Gastrocnemius medialis (tissue), 4 donors: ENCODE results near the gene B3GNT7. TPM values are rescaled to one million over a fixed set of nuclear protein-coding genes. Genes with fewer than 3 reads are reported as not detected.

Experiments
- ATAC-seq, 2 donors: fragments of 150-250 bp; one replicate each; pipeline ENCODE4 v1.9.1; 2016
- DNase-seq, 2 donors: peaks; one replicate each; pipeline ENCODE4 v3.0.0-alpha.2; 2019
- H3K27ac ChIP-seq, 4 donors: fragments of 200-600 bp; sonication (generic); 1 replicate in 1 of 4; 2 replicates in 3 of 4; pipeline ENCODE4 v1.5.1; 2016 to 2018; ENCODE audit warnings: mild to moderate bottlenecking in 2 of 4, moderate library complexity in 1 of 4
- H3K27me3 ChIP-seq, 3 donors: fragments of 200-600 bp; sonication (generic) in 2 of 3; 1 replicate in 1 of 3; 2 replicates in 2 of 3; pipeline versions ENCODE4 v1.5.1 to v1.6.0; 2016 to 2019; ENCODE audit warnings: mild to moderate bottlenecking in 1 of 3, moderate library complexity in 1 of 3
- H3K36me3 ChIP-seq, 2 donors: fragments of 200-600 bp; sonication (generic) in 1 of 2; one replicate each; pipeline ENCODE4 v1.5.1; 2017 to 2018
- H3K4me1 ChIP-seq, 2 donors: fragments of 200-600 bp; sonication (generic) in 1 of 2; one replicate each; pipeline ENCODE4 v1.5.1; 2016 to 2017; ENCODE audit warnings: mild to moderate bottlenecking in 2 of 2
- H3K4me3 ChIP-seq, 4 donors: fragments of 200-600 bp; sonication (generic) in 3 of 4; 1 replicate in 1 of 4; 2 replicates in 3 of 4; pipeline ENCODE4 v1.5.1; 2016 to 2019; ENCODE audit warnings: mild to moderate bottlenecking in 2 of 4
- H3K9me3 ChIP-seq, 3 donors: fragments of 200-600 bp; sonication (generic) in 2 of 3; 1 replicate in 1 of 3; 2 replicates in 2 of 3; pipeline ENCODE4 v1.5.1; 2016 to 2019
- POLR2A ChIP-seq, 2 donors: fragments of 450-650 bp; IDR thresholded peaks; one replicate each; pipeline ENCODE4 v1.6.1; 2017; ENCODE audit warnings: antibody characterized with exemption in 2 of 2, mild to moderate bottlenecking in 2 of 2, moderate library complexity in 2 of 2
- in situ Hi-C, 4 donors: fragments of 200-750 bp; cut with MboI; loops; one replicate each; pipeline versions ENCODE4 v1.15.0 to v1.8.0; 2017; ENCODE audit warnings: low sequenced_read_pairs in 4 of 4
- intact Hi-C: fragments of 100-400 bp; cut with DNase I; formaldehyde crosslinking; loops from one replicate; pipeline ENCODE4 v1.15.1; 2023; ENCODE audit warnings: low total_unique reads
- total RNA-seq, 4 donors: library from RNA; depleted of rRNA; stranded (reverse); fragments of >200 nt; gene quantifications; one replicate each; pipeline versions ENCODE4 v1.1.0 to v1.2.3, GENCODE V29; 2016
- TF ChIP-seq, protein P1 (sequence below), 5 experiments: fragments of 450-650 bp in 3 of 5; fragments of 200-600 bp in 2 of 5; sonication (generic) in 2 of 5; IDR thresholded peaks in 4 of 5; conservative IDR thresholded peaks in 1 of 5; 1 replicate in 4 of 5; 2 replicates in 1 of 5; pipeline ENCODE4 v1.5.1; 2016 to 2019; ENCODE audit warnings: antibody characterized with exemption in 5 of 5, mild to moderate bottlenecking in 3 of 5, moderate library complexity in 3 of 5

The B3GNT7 gene
- total RNA-seq, 4 donors from 2014 or later, result 0.10 to 0.60 (median 0.44) TPM

DNA sequence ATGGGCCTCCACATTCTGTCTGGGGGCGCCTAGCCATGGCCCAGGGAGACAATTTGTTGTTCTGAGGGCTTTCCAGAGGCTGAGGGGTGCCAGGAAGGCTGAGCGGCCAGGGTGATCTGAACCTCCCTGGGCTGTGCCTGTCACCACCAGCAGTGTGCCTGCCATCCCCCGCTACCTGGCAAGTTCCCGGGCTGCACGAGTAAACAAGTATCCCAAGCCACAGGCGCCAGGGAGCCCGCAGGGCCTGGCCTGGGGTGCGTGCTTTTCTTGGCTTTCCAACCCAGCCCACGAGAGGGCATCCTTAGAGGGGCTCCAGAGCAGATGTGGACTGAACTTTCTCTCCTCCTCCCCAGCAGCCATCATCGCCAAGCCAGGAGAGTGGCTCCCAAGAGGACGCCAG, 35.1 kb upstream of the B3GNT7 start:
- Histone ChIP-seq H3K4me3 (no peak overlapping the region), H3K9me3 (no peaks in the 10 kb centered on the region), H3K27ac (no peak overlapping the region), H3K27me3 (no peaks in the 10 kb centered on the region), H3K36me3 (no peaks in the 10 kb centered on the region), H3K4me1 (no peaks in the 10 kb centered on the region)
- in situ Hi-C loops (no loop called here), intact Hi-C loops (no loop called here)
- ATAC-seq (no peak), DNase-seq (no peak)
- TF ChIP-seq, protein P1, sequence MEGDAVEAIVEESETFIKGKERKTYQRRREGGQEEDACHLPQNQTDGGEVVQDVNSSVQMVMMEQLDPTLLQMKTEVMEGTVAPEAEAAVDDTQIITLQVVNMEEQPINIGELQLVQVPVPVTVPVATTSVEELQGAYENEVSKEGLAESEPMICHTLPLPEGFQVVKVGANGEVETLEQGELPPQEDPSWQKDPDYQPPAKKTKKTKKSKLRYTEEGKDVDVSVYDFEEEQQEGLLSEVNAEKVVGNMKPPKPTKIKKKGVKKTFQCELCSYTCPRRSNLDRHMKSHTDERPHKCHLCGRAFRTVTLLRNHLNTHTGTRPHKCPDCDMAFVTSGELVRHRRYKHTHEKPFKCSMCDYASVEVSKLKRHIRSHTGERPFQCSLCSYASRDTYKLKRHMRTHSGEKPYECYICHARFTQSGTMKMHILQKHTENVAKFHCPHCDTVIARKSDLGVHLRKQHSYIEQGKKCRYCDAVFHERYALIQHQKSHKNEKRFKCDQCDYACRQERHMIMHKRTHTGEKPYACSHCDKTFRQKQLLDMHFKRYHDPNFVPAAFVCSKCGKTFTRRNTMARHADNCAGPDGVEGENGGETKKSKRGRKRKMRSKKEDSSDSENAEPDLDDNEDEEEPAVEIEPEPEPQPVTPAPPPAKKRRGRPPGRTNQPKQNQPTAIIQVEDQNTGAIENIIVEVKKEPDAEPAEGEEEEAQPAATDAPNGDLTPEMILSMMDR (IDR thresholded peaks at IDR 0.05 in 4 of 5, conservative IDR thresholded peaks at IDR 0.05 in 1 of 5), result no peak
- TF ChIP-seq POLR2A (IDR thresholded peaks at IDR 0.05), result no peak

DNA sequence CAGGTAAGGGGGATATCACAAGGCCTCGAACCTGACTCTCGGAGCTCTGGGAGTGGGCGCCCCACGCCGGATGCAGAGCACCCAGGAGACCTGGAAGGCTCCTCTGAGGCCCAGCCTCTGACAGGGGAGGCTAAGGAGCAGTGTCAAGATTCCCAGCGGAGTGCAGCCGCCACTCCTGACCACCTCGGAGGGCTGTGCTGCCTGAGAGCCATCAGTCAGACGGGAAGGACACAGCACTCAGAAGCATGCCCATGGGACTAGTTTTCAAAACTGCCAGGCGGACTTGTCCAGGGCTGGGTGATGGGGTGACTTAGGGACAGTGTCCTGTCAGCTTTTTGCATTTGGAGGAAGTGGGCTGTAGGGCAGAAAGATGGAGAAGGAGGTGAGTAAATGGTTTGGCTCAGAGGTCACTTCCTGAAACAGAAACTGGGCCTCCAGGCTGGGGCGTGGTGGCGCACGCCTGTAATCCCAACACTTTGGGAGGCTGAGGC, 34.6 kb upstream of the B3GNT7 start:
- DNase-seq (peak in 1 of 2 donors; percentile 13), ATAC-seq (no peak)
- Histone ChIP-seq H3K9me3 (no peaks in the 10 kb centered on the region), H3K4me1 (no peaks in the 10 kb centered on the region), H3K36me3 (no peaks in the 10 kb centered on the region), H3K27ac (no peak overlapping the region), H3K4me3 (no peak overlapping the region), H3K27me3 (no peaks in the 10 kb centered on the region)
- in situ Hi-C loops (no loop called here), intact Hi-C loops (no loop called here)
- TF ChIP-seq POLR2A (IDR thresholded peaks at IDR 0.05), result no peak
- TF ChIP-seq, protein P1 (IDR thresholded peaks at IDR 0.05 in 4 of 5, conservative IDR thresholded peaks at IDR 0.05 in 1 of 5), result no peak

DNA sequence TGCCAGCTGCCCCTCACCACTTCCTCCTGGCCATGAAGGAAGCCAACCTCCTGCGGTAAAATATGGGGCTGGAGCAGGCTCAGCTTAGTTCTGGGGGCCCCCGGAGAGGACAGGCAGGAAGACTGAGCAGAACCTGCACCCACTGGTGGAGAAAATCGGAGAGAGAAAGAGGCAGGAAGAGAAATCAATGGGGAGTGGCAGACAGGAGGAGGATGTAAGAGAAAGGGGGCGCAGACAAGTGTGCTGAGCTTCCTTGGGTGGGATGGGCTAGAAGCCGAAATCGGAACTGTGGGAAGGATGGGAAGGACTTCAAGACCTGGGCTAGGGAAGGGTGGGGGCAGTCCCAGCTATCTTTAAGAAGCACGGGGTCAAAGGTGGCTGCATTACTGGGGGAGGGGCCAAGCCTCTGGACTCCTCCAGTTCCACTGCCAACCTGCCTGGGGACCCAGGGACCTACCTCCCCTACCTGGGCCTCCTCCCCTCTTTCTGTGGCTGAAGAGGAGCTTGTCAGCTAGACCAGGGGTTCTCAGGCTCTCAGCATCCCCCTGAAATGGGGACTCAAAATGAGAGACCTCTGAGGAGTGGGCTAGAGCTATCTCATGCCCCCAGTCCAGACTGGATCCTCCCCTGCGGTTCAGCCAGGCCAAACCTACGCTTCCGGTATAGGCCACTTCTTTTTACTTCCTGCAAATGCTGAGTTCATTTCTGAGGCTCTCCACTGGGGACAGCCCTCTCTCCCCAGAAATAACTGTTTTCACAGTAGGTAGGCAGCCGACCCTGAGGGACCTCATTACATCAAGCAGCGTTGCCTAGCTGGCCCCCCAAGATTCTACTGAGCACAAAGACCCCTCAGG, 33.6 kb upstream of the B3GNT7 start:
- ATAC-seq (no peak), DNase-seq (no peak)
- Histone ChIP-seq H3K36me3 (no peaks in the 10 kb centered on the region), H3K27me3 (no peaks in the 10 kb centered on the region), H3K4me3 (no peak overlapping the region), H3K27ac (no peak overlapping the region), H3K4me1 (no peaks in the 10 kb centered on the region), H3K9me3 (no peaks in the 10 kb centered on the region)
- in situ Hi-C loops, result no loop called here
- TF ChIP-seq POLR2A (IDR thresholded peaks at IDR 0.05), result no peak
- TF ChIP-seq, protein P1 (IDR thresholded peaks at IDR 0.05 in 4 of 5, conservative IDR thresholded peaks at IDR 0.05 in 1 of 5), result no peak
- intact Hi-C loops, result no loop called here

DNA sequence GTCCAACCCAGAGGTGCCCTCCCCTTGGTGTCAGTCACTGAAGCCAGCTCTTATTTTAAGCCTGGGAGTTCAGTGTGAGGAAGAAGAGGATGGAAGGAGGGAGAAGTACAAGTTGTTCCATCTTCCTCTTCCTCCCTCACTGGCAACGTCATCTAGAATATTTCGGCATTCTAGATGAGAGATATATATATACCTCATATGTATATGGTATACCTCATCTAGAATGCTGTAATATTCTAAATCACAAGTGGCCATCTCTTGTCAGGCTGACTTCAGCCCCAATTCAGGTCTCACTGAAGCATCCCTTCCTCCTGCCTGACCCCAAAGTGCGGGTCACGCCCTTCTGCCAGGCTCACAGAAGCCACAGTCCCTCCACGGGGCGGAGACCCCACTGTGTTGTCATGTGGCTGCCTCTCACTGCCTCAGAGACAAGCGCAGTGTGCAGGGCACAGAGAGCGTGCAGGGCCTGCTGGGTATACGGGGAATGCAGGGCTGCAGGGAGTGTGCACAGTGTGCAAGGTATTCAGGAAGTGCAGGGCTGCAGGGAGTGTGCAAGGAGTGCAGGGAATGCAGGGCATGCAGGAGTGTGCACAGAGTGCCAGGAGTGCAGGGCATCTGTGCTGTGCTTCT, 32.8 kb upstream of the B3GNT7 start:
- H3K36me3 ChIP-seq, result no peaks in the 10 kb centered on the region
- intact Hi-C loops (no loop called here), in situ Hi-C loops (no loop called here)
- H3K27ac ChIP-seq, result no peak overlapping the region
- ATAC-seq (no peak), DNase-seq (no peak)
- no peaks in the 10 kb centered on the region for H3K9me3 ChIP-seq
- no peaks in the 10 kb centered on the region for H3K27me3 ChIP-seq
- no peak overlapping the region for H3K4me3 ChIP-seq
- TF ChIP-seq, protein P1 (IDR thresholded peaks at IDR 0.05 in 4 of 5, conservative IDR thresholded peaks at IDR 0.05 in 1 of 5), result no peak
- TF ChIP-seq POLR2A (IDR thresholded peaks at IDR 0.05), result no peak
- H3K4me1 ChIP-seq, result no peaks in the 10 kb centered on the region
